ENCODE data around the gene ZNRF1.

- TF ChIP-seq POLR2A (IDR thresholded peaks at IDR 0.05; ENCODE audit: borderline replicate concordance, extremely low read depth, insufficient read depth, insufficient read length) (no peak), POLR2AphosphoS5 (IDR thresholded peaks at IDR 0.05; ENCODE audit: low read depth, low read length) (no peak), CTCF (IDR thresholded peaks at IDR 0.05 in 2 of 3, conservative IDR thresholded peaks at IDR 0.05 in 1 of 3; ENCODE audit: borderline replicate concordance in 1 of 3, insufficient read depth in 1 of 3, low read depth in 2 of 3, low read length in 2 of 3) (no peak), ZNF274 (IDR thresholded peaks at IDR 0.05; ENCODE audit: low read depth, low read length) (no peak), EGR1 (IDR thresholded peaks at IDR 0.05; ENCODE audit: low read depth) (no peak), YY1 (IDR thresholded peaks at IDR 0.05; ENCODE audit: extremely low read depth, insufficient replicate concordance, low read depth, low read length) (no peak), TCF7L2 (IDR thresholded peaks at IDR 0.05; ENCODE audit: borderline replicate concordance, extremely low read depth, insufficient read depth, insufficient read length) (no peak), RAD21 (IDR thresholded peaks at IDR 0.05; ENCODE audit: low read depth) (no peak), SRF (IDR thresholded peaks at IDR 0.05; ENCODE audit: low read depth) (no peak), FOSL1 (IDR thresholded peaks at IDR 0.05; ENCODE audit: low read depth) (no peak)
These were observed 29.8 kb downstream of the ZNRF1 start for GRCh38 chr16:75028544-75029135.
